GM19025 (cell line): ENCODE data around the gene RFNG.

Experiments used
- ATAC-seq: cut with Tn5 transposase; IDR thresholded peaks from one replicate; pipeline ENCODE4 v1.9.1; 2021; ENCODE audit warnings: mild to moderate bottlenecking, low read depth, moderate library complexity; ENCODE audit not compliant: unreplicated experiment

Gene RFNG

GRCh38 chr17:82017612-82018151 lies 33.9 kb downstream of the RFNG start:
- no peak for ATAC-seq

- no peak for ATAC-seq
These were observed 34.6 kb downstream of the RFNG start for GRCh38 chr17:82016875-82017459.

DNA sequence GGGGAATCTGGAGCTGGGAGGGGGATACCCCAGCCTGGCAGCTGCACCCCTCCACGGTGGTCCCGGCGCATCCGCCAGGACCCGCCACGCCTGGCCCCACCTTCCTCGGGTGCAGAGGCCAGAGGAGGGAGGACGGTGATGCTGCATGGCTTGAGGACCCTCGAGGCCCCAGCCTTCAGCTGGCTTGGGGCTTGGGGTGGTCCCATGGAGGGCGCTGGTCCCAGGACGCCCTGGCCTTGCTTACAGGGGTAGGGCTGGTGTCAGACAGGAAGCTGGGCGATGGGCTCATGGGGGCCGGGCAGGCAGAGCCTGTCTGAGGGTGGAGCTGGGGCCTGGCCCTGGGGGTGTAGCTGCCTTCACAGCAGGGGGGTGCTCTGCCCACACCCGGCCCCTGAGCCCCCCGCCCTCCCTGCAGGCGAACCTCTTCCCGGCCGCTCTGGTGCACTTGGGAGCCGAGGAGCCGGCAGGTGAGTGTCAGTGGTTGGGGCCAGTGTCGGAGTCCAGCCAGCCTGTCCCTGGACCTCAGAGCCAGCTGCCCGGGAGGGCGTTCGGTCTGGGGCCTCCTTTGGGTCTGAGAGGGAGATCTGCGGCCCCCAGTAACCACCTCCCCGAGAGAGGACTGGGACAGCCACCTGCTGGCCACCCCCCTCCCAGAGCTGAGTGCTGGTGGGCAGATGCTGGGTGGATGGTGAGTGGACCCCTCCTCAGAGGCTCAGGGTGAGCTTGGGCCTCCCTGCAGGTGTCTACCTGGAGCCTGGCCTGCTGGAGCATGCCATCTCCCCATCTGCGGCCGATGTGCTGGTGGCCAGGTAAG lies 35.3 kb downstream of the RFNG start:
- ATAC-seq: no peak

DNA sequence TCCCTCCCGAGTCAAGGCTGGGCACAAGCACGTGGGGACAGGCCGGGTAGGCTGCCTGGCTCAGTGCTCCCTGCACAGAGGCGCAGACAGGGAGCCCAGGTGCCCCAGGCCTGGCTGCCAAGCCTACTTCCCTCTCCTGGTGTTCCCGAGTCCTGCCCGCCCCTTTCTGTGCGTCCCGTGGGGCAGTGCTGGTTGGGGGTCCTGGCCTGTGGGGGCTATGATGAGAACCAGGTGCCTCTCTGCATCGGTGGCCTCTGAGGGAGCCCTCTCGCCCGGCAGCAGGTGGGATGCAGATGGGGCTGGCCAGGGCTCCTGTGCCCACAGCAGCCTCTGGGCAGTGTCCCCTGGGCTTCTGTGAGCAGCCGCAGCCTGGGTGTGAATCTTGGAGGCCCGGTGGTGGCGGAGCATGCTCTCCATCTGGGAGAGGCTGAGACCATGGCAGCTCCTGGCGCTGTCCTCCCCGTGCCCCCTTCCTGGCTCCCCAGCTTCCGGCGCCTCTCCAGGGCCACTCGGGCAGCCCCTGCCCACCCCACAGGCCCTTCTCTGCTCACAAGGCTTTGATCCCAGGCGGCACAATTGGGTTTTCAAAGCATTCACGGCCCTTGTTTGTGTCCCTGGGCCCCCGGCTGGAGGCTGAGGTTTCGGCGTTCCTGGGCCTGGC lies 36.2 kb downstream of the RFNG start:
- ATAC-seq: no peak

GRCh38 chr17:82014971-82015310 lies 36.7 kb downstream of the RFNG start:
- no peak for ATAC-seq

- ATAC-seq: no peak
These were observed 37.2 kb downstream of the RFNG start for GRCh38 chr17:82014432-82014831.

- no peak for ATAC-seq
These were observed 37.8 kb downstream of the RFNG start for GRCh38 chr17:82013772-82014321.

- no peak for ATAC-seq
These were observed 38.3 kb downstream of the RFNG start for GRCh38 chr17:82013341-82013740.

- ATAC-seq: no peak
These were observed 38.8 kb downstream of the RFNG start for GRCh38 chr17:82012640-82013295.

- no peak for ATAC-seq
These were observed 39.4 kb downstream of the RFNG start for GRCh38 chr17:82012261-82012639.

DNA sequence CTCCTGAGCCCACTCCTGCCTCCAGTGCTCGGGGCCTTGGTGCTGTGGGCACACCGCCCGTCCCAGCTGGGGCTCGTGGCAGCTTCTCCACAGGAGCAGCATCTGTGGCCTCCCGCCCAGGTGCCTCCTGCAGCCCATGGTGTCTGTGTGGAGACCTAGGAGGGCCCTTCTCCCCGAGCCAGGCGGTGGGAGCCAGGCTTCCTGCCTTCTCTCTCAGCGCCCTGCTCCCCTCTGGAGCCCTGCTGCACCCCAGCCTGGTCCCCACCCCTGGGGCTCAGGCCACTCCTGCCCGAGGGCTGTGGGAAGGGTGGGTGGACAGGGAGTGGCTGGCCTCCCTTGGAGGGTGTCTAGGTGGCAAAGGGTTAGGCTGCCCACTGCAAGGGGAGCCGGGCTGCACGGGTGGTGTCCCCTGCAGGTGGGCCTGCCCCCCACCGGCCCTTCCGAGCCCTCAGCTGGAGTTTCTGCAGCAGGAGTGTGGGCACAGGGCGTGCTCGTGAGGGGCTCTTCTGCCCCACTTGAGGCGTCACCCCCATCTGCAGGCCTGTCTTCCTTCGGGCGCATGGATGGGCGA lies 39.9 kb downstream of the RFNG start:
- ATAC-seq: no peak

- no peak for ATAC-seq
These were observed 40.8 kb downstream of the RFNG start for GRCh38 chr17:82010575-82011525.

- no peak for ATAC-seq
These were observed 42.2 kb downstream of the RFNG start for GRCh38 chr17:82009413-82009812.

DNA sequence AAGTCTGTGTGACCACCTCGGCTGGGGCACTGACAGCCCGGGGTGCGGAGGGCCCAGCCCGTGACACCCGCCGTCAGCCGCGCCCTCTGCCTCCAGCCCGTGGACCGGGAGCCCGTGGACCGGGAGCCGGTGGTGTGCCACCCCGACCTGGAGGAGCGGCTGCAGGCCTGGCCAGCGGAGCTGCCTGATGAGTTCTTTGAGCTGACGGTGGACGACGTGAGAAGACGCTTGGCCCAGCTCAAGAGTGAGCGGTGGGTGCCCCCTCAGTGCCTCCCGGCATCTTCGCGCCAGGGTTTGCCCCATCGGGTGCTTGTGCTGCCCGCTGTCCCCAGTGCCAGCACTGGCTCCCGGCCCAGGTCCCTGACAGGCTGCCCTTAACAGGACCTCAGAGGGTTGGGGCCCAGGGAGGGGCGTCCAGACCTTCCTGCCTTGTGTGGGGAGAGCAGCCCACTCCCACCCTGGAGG lies 42.6 kb downstream of the RFNG start:
- no peak for ATAC-seq

DNA sequence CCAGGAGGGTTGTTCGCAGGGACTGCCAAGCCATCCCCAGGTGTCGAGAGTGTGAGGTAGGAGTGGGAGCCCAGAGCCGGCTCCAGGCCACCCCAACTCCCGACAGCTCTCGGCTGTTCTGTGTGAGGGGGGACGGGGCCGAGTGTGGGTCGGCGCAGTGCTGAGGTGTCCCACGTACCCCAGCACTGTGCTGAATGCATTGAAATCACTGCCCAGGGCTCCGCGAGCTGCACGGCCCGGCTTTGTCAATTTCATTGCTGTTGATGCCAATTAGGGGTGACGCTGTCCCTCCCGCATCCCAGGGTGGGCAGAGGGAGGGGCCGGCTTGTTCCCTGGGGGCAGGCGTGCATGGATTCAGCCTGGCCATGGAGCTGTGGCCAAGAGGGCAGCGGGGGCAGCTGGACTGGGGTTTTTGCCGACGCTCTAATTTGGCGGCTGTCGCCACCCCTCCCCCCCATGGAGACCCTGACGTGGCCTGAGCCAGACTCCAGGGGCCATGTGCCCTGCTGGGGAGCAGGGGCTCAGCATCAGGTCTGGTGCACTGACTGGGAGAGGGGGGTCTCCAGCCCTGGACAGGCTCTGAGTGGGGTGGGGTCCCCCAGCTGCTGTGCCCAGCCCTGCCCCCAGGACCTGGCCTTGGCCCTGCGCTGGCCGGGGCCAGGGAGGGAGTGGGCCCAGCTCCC lies 43.2 kb downstream of the RFNG start:
- ATAC-seq: no peak

- no peak for ATAC-seq
These were observed 43.9 kb downstream of the RFNG start for GRCh38 chr17:82007495-82008257.

DNA sequence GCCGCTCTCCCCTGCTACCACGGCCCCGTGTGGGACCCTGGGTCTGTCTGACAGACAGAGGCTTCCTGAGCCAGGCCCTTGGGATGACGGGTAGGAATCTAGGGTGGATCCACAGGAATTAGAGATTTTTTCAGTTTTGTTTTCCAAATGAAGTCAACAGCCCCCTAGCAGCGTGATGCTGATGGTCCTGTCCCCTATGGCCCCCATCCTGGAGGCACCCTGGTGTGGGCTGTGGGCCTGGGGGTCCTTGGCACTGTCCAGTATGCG lies 44.5 kb downstream of the RFNG start:
- ATAC-seq: no peak
